ENCODE measurements around the gene SNAPIN.
"Not testable (repeated sequence)": the region's sequence is repeated elsewhere in the genome, so short reads cannot be mapped to it uniquely, and the experiment has no call there.

SNAPIN gene

DNA sequence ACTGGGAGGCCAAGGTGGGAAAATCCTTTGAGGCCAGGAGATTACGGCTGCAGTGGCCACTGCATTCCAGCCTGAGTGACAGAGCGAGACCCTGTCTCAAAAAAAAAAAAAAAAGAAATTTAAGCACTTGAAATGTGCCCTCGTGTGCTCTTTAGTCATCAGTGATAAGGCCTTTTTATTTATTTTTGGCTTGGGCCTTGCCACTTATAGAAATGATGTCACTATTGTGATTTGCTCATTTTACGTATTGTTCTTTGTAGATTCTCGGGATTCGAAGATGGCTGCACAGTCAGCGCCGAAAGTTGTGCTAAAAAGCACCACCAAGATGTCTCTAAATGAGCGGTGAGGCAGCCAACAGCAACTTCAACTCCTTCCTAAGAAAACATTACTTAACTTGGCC is 22.2 kb upstream of the SNAPIN start:
- CTCF ChIA-PET = no interaction called here
- POLR2A ChIA-PET = interaction anchor here (1.6 kb wide), 1 partner anchor 9 kb away, joined by 7 read pairs; the partner anchor contains the start of gene S100A13
- TF ChIP-seq CTBP1 (IDR thresholded peaks at IDR 0.05; ENCODE audit: borderline replicate concordance) (no peak), FOXK2 (IDR thresholded peaks at IDR 0.05) (no peak), SUZ12 (IDR thresholded peaks at IDR 0.05) (no peak), SP1 (IDR thresholded peaks at IDR 0.05) (no peak), LEF1 (IDR thresholded peaks at IDR 0.05; ENCODE audit: borderline replicate concordance) (no peak), ELF4 (IDR thresholded peaks at IDR 0.05) (no peak), FOXA1 (IDR thresholded peaks at IDR 0.05) (no peak)
- TF ChIP-seq, protein P1, sequence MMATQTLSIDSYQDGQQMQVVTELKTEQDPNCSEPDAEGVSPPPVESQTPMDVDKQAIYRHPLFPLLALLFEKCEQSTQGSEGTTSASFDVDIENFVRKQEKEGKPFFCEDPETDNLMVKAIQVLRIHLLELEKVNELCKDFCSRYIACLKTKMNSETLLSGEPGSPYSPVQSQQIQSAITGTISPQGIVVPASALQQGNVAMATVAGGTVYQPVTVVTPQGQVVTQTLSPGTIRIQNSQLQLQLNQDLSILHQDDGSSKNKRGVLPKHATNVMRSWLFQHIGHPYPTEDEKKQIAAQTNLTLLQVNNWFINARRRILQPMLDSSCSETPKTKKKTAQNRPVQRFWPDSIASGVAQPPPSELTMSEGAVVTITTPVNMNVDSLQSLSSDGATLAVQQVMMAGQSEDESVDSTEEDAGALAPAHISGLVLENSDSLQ (IDR thresholded peaks at IDR 0.05) = no peak
- DNase-seq (ENCODE audit: extremely low spot score) = no peak

DNA sequence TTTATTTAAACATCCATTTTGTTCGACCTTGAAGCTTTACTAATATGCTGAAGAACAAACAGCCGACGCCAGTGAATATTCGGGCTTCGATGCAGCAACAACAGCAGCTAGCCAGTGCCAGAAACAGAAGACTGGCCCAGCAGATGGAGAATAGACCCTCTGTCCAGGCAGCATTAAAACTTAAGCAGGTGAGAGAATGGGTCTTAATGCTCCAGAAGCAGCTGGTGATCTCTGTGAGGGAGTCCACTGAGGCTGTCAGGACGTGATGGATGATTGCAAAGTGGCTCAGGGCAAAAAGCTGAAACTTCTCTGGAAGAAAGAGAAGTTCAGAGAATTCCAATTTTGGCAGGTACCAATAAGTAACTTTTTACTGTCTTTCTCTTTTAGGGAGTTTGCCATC is 20.2 kb upstream of the SNAPIN start:
- CTCF ChIA-PET = interaction anchor here (1.9 kb wide), 1 partner anchor 11 kb away, joined by 6 read pairs; the partner anchor contains the start of gene S100A13
- no peak for DNase-seq (ENCODE audit: extremely low spot score)
- no peak for TF ChIP-seq ARNT (IDR thresholded peaks at IDR 0.05)
- TF ChIP-seq FOXM1 (IDR thresholded peaks at IDR 0.05; ENCODE audit: borderline replicate concordance) = no peak
- TF ChIP-seq NFRKB (IDR thresholded peaks at IDR 0.05) = no peak
- TF ChIP-seq SP1 (IDR thresholded peaks at IDR 0.05) = no peak
- no peak for TF ChIP-seq SUZ12 (IDR thresholded peaks at IDR 0.05)
- no peak for TF ChIP-seq ELF4 (IDR thresholded peaks at IDR 0.05)
- TF ChIP-seq CTBP1 (IDR thresholded peaks at IDR 0.05; ENCODE audit: borderline replicate concordance) = no peak
- TF ChIP-seq ZNF384 (IDR thresholded peaks at IDR 0.05) = no peak
- TF ChIP-seq FOXA1 (IDR thresholded peaks at IDR 0.05) = no peak
- POLR2A ChIA-PET = interaction anchor here (0.8 to 1.8 kb wide), 3 partner anchors 10 to 137 kb away, joined by 3 to 11 read pairs (median 3); partner anchors contain the start of genes S100A1, S100A13 and SLC27A3

DNA sequence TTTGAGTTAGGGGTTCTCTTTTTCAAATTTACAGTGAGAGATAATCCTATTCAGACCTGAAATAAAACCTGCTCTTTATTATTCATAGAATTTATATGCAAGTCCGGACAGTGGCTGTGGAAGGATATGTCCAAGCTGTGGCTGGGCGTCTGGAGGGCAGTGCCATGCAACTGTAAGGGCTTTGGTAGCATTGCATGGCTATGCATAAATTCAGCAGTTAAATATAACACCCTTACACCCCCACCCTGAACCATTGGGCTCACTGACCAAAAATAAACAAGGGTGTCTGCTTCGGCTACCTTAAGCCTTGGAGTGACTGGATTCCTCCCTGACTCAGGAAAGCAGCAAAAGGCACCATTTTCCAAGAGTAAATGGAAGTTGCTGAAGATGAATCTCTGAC is 19.2 kb upstream of the SNAPIN start:
- POLR2A ChIA-PET = interaction anchor here (1.3 to 1.8 kb wide), 2 partner anchors 11 to 12 kb away, joined by 4 to 11 read pairs; partner anchors contain the start of genes S100A1 and S100A13
- CTCF ChIA-PET = interaction anchor here (1.5 kb wide), 1 partner anchor 12 kb away, joined by 8 read pairs; the partner anchor contains the start of gene S100A13
- DNase-seq (ENCODE audit: extremely low spot score) = no peak
- TF ChIP-seq, protein P1 (IDR thresholded peaks at IDR 0.05) = no peak
- TF ChIP-seq FOXA1 (IDR thresholded peaks at IDR 0.05) (no peak), BHLHE40 (IDR thresholded peaks at IDR 0.05; ENCODE audit: borderline replicate concordance) (no peak), SUZ12 (IDR thresholded peaks at IDR 0.05) (no peak), LEF1 (IDR thresholded peaks at IDR 0.05; ENCODE audit: borderline replicate concordance) (no peak), ARNT (IDR thresholded peaks at IDR 0.05) (no peak), HDGF (IDR thresholded peaks at IDR 0.05; ENCODE audit: borderline replicate concordance) (no peak), ZNF384 (IDR thresholded peaks at IDR 0.05) (no peak), SP1 (IDR thresholded peaks at IDR 0.05) (no peak), NFRKB (IDR thresholded peaks at IDR 0.05) (no peak), FOXK2 (IDR thresholded peaks at IDR 0.05) (no peak), CTBP1 (IDR thresholded peaks at IDR 0.05; ENCODE audit: borderline replicate concordance) (no peak), L3MBTL2 (conservative IDR thresholded peaks at IDR 0.05) (no peak), FOXM1 (IDR thresholded peaks at IDR 0.05; ENCODE audit: borderline replicate concordance) (no peak), ELF4 (IDR thresholded peaks at IDR 0.05) (no peak), TARDBP (IDR thresholded peaks at IDR 0.05) (no peak)

DNA sequence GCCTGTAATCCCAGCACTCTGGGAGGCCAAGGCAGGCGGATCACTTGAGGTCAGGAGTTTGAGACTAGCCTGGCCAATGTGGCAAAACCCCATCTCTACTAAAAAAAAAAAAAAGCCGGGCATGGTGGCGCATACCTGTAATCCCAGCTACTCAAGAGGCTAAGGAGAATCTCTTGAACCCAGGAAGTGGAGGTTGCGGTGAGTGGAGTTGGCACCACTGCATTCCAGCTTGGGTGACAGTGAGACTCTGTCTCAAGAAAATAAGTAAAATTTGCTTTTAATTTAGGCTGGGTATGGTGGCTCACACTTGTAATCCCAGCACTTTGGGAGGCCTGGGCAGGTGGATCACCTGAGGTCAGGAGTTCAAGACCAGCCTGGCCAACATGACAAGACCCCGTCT is 18.3 kb upstream of the SNAPIN start:
- not testable (repeated sequence) for DNase-seq (ENCODE audit: extremely low spot score)
- CTCF ChIA-PET = interaction anchor here (1.5 kb wide), 1 partner anchor 13 kb away, joined by 8 read pairs; the partner anchor contains the start of gene S100A13
- POLR2A ChIA-PET = interaction anchor here (1.3 kb wide), 1 partner anchor 13 kb away, joined by 4 read pairs; the partner anchor contains the start of gene S100A13

DNA sequence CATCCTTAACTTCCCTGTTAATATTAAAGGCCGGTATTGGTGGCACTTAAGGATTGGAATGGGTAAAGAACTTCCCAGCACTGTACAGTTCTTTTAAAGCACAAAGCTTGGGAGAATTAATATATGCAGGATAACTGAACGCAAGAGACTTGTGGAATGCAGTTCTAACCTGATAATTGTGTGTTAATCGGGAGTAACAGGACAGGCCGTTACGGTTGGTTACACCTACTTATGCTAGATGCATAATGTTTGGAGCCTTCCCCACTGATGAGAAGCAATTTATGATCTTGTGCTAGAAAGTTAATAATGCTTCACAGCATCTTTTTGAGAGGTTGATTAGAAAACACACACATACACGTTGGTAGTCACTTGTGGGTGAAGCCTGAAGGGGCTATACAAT is 17.6 kb upstream of the SNAPIN start:
- POLR2A ChIA-PET = interaction anchor here (1.3 kb wide), 1 partner anchor 13 kb away, joined by 4 read pairs; the partner anchor contains the start of gene S100A13
- CTCF ChIA-PET = no interaction called here
- no peak for DNase-seq (ENCODE audit: extremely low spot score)
- TF ChIP-seq CTBP1 (IDR thresholded peaks at IDR 0.05; ENCODE audit: borderline replicate concordance) (no peak), ARNT (IDR thresholded peaks at IDR 0.05) (no peak), L3MBTL2 (conservative IDR thresholded peaks at IDR 0.05) (no peak), NFRKB (IDR thresholded peaks at IDR 0.05) (no peak), ZNF384 (IDR thresholded peaks at IDR 0.05) (no peak), SP1 (IDR thresholded peaks at IDR 0.05) (no peak), FOXA1 (IDR thresholded peaks at IDR 0.05) (no peak), BHLHE40 (IDR thresholded peaks at IDR 0.05; ENCODE audit: borderline replicate concordance) (no peak), ELF4 (IDR thresholded peaks at IDR 0.05) (no peak), FOXM1 (IDR thresholded peaks at IDR 0.05; ENCODE audit: borderline replicate concordance) (no peak), TARDBP (IDR thresholded peaks at IDR 0.05) (no peak)

DNA sequence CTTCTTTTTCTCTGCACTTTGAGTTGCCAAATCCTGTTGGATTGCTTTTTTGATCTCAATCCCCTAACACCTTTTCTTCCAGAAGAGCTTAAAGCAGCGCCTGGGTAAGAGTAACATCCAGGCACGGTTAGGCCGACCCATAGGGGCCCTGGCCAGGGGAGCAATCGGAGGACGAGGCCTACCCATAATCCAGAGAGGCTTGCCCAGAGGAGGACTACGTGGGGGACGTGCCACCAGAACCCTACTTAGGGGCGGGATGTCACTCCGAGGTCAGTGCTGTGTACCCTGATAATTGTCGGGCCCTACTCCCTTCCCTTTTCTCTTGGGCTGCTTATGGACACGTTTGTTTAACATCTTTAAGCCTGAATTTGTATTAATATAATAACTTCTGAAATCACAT is 16.3 kb upstream of the SNAPIN start:
- POLR2A ChIA-PET = interaction anchor here (4.5 kb wide), 1 partner anchor 8 kb away, joined by 47 read pairs; the partner anchor contains the start of gene CHTOP
- TF ChIP-seq BHLHE40 (IDR thresholded peaks at IDR 0.05; ENCODE audit: borderline replicate concordance) (no peak), SUZ12 (IDR thresholded peaks at IDR 0.05) (no peak), FOXA1 (IDR thresholded peaks at IDR 0.05) (no peak), FOXK2 (IDR thresholded peaks at IDR 0.05) (no peak), FOXM1 (IDR thresholded peaks at IDR 0.05; ENCODE audit: borderline replicate concordance) (no peak), SP1 (IDR thresholded peaks at IDR 0.05) (no peak), ZNF384 (IDR thresholded peaks at IDR 0.05) (no peak), ARNT (IDR thresholded peaks at IDR 0.05) (no peak), HDGF (IDR thresholded peaks at IDR 0.05; ENCODE audit: borderline replicate concordance) (no peak), CTBP1 (IDR thresholded peaks at IDR 0.05; ENCODE audit: borderline replicate concordance) (no peak)
- CTCF ChIA-PET = no interaction called here
- no peak for DNase-seq (ENCODE audit: extremely low spot score)

DNA sequence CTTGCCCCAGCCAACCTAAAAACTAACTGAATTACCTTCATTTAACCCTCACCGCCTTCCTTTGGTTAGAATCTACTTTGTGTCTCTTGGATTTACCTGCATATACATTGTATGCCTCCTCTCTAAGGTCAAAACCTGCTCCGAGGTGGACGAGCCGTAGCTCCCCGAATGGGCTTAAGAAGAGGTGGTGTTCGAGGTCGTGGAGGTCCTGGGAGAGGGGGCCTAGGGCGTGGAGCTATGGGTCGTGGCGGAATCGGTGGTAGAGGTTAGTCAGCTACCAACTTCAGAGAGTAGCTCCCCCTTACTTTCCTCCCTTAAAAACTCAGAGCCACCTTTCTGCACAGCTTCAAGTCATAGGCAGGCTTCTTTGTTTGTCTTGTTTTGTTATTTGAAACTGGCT is 15.4 kb upstream of the SNAPIN start:
- CTCF ChIA-PET = interaction anchor here (0.6 to 1.0 kb wide), 3 partner anchors 133 to 1321 kb away, joined by 3 to 4 read pairs (median 3); no protein-coding TSS in a partner anchor
- POLR2A ChIA-PET = interaction anchor here (1.1 to 4.5 kb wide), 5 partner anchors 8 to 141 kb away, joined by 3 to 47 read pairs (median 6); partner anchors contain the start of genes CHTOP, S100A1 and S100A13
- no peak for TF ChIP-seq L3MBTL2 (conservative IDR thresholded peaks at IDR 0.05)
- TF ChIP-seq SP1 (IDR thresholded peaks at IDR 0.05) = no peak
- TF ChIP-seq FOXM1 (IDR thresholded peaks at IDR 0.05; ENCODE audit: borderline replicate concordance) = no peak
- TF ChIP-seq NFRKB (IDR thresholded peaks at IDR 0.05) = no peak
- no peak for TF ChIP-seq FOXA1 (IDR thresholded peaks at IDR 0.05)
- TF ChIP-seq FOXK2 (IDR thresholded peaks at IDR 0.05) = no peak
- TF ChIP-seq HDGF (IDR thresholded peaks at IDR 0.05; ENCODE audit: borderline replicate concordance) = no peak
- TF ChIP-seq ARNT (IDR thresholded peaks at IDR 0.05) = no peak
- TF ChIP-seq, protein P1 (IDR thresholded peaks at IDR 0.05) = no peak
- no peak for TF ChIP-seq TARDBP (IDR thresholded peaks at IDR 0.05)
- TF ChIP-seq ZNF384 (IDR thresholded peaks at IDR 0.05) = no peak
- TF ChIP-seq LEF1 (IDR thresholded peaks at IDR 0.05; ENCODE audit: borderline replicate concordance) = no peak
- no peak for TF ChIP-seq CTBP1 (IDR thresholded peaks at IDR 0.05; ENCODE audit: borderline replicate concordance)
- TF ChIP-seq ELF4 (IDR thresholded peaks at IDR 0.05) = no peak
- TF ChIP-seq SUZ12 (IDR thresholded peaks at IDR 0.05) = no peak
- TF ChIP-seq BHLHE40 (IDR thresholded peaks at IDR 0.05; ENCODE audit: borderline replicate concordance) = no peak
- no peak for DNase-seq (ENCODE audit: extremely low spot score)

All from HEK293T (cell line).